ENCODE data around the gene AFAP1L2. TPM values are rescaled to one million over a fixed set of nuclear protein-coding genes. Genes with fewer than 3 reads are reported as not detected.

Gene AFAP1L2
- total RNA-seq, 6 experiments from 2014 or later = 0.50 to 2.2 (median 1.1) TPM

GRCh38 chr10:114345701-114346100 lies 58.6 kb downstream of the AFAP1L2 start:
- H3K27me3 ChIP-seq = no peaks in the 10 kb centered on the region
- no peak overlapping the region for H3K27ac ChIP-seq
- H3K36me3 ChIP-seq = no peaks in the 10 kb centered on the region
- intact Hi-C loops (cut with DNase I) = no loop called here
- DNase-seq = no peak
- TF ChIP-seq POLR2A (IDR thresholded peaks at IDR 0.05) = no peak
- no peak for TF ChIP-seq CTCF (IDR thresholded peaks at IDR 0.05)
- no peak for ATAC-seq
- no peaks in the 10 kb centered on the region for H3K4me1 ChIP-seq
- H3K4me3 ChIP-seq = no peak overlapping the region
- no peaks in the 10 kb centered on the region for H3K9me3 ChIP-seq
- WGBS (ENCODE audit: insufficient coverage, low coverage, low lambda C conversion rate, missing lambda C conversion rate) = 100% methylated on average over 1 of the region's 10 CpGs

- 50% methylated on average over 9 of the region's 11 CpGs for WGBS (ENCODE audit: insufficient coverage, low coverage, low lambda C conversion rate, missing lambda C conversion rate)
- DNase-seq (no peak), ATAC-seq (no peak)
- Histone ChIP-seq H3K4me3 (no peak overlapping the region), H3K4me1 (no peaks in the 10 kb centered on the region), H3K27ac (no peak overlapping the region), H3K27me3 (no peaks in the 10 kb centered on the region), H3K9me3 (no peaks in the 10 kb centered on the region), H3K36me3 (no peaks in the 10 kb centered on the region)
- no peak for TF ChIP-seq CTCF (IDR thresholded peaks at IDR 0.05)
- no peak for TF ChIP-seq POLR2A (IDR thresholded peaks at IDR 0.05)
- intact Hi-C loops (cut with DNase I) = no loop called here
Measured at GRCh38 chr10:114343623-114344505, 60.4 kb downstream of the AFAP1L2 start.

GRCh38 chr10:114342976-114343375 lies 61.3 kb downstream of the AFAP1L2 start:
- Histone ChIP-seq H3K27me3 (no peaks in the 10 kb centered on the region), H3K4me1 (no peaks in the 10 kb centered on the region), H3K36me3 (no peaks in the 10 kb centered on the region), H3K27ac (no peak overlapping the region), H3K4me3 (no peak overlapping the region), H3K9me3 (no peaks in the 10 kb centered on the region)
- intact Hi-C loops (cut with DNase I) = no loop called here
- DNase-seq (no peak), ATAC-seq (no peak)
- no peak for TF ChIP-seq POLR2A (IDR thresholded peaks at IDR 0.05)
- no peak for TF ChIP-seq CTCF (IDR thresholded peaks at IDR 0.05)
- WGBS (ENCODE audit: insufficient coverage, low coverage, low lambda C conversion rate, missing lambda C conversion rate) = 82% methylated on average over 2 of the region's 2 CpGs

GRCh38 chr10:114340816-114341215 lies 63.5 kb downstream of the AFAP1L2 start:
- Histone ChIP-seq H3K36me3 (no peaks in the 10 kb centered on the region), H3K9me3 (no peaks in the 10 kb centered on the region), H3K27me3 (no peaks in the 10 kb centered on the region), H3K4me3 (no peak overlapping the region), H3K27ac (no peak overlapping the region), H3K4me1 (no peaks in the 10 kb centered on the region)
- no peak for DNase-seq
- TF ChIP-seq CTCF (IDR thresholded peaks at IDR 0.05) = no peak
- no peak for TF ChIP-seq POLR2A (IDR thresholded peaks at IDR 0.05)
- ATAC-seq = no peak
- intact Hi-C loops (cut with DNase I) = no loop called here
- 82% methylated on average over 5 of the region's 8 CpGs for WGBS (ENCODE audit: insufficient coverage, low coverage, low lambda C conversion rate, missing lambda C conversion rate)

All from right lobe of liver (tissue), 6 donors.